ENCODE data around the gene ACO1.

Gene ACO1

GRCh38 chr9:32424616-32425015 is 40.2 kb downstream of the ACO1 start:
- no peak for DNase-seq

- no peak for DNase-seq
These were observed 42.0 kb downstream of the ACO1 start for GRCh38 chr9:32426278-32426939.

DNA sequence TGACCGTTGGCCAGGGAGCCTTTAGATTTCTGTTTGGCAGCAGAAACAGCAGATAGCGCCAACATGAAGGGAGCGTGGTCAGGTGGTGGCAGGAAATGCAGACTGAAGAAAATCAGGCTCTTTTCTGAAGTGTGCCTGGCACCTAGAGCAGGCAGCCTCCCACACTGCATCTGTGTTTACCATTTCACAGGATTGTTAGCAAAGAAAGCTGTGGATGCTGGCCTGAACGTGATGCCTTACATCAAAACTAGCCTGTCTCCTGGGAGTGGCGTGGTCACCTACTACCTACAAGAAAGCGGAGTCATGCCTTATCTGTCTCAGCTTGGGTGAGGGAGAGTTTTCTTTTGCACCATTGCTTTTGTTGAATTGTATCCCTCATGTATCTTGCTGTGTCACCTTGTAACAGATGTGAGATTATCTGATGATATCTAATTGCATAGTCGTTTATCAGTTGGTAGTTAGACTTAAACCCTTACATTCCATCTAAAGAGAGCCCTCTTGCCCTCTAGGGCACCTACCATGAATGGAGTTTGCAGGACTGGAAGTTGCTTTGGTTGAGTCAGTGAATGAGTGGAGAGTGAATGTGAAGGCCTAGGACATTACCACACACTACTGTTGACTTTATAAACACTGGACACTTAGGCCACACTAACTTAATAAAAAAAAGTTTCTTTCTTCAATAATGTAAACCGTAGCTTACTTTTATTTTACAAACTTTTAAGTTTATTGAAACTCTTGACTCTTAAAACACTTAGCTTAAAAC is 42.8 kb downstream of the ACO1 start:
- DNase-seq, result no peak

GRCh38 chr9:32430720-32431119 is 46.3 kb downstream of the ACO1 start:
- DNase-seq, result no peak

GRCh38 chr9:32431196-32431595 is 46.8 kb downstream of the ACO1 start:
- no peak for DNase-seq

GRCh38 chr9:32431940-32432555 is 47.6 kb downstream of the ACO1 start:
- no peak for DNase-seq

GRCh38 chr9:32434892-32435291 is 50.4 kb downstream of the ACO1 start:
- DNase-seq, result no peak

DNA sequence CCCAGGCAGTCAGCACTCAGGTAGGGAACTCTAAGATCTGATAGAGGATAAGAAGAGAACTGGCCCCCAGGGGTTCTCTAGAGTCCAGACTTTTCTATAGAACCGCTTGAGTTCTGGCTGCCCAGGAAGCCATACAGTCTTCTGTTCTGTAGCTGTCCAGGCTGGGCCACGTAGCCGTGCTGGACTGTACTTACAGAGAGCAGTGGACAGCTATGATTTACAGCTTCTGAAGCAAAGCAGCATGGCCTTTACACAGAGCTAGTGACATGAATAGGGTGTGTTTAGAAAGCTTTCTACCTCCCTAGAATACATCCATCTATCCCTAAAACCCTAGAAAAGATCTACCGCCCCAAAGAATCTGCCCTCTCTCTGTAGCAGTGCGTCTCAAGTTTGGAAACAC is 57.2 kb downstream of the ACO1 start:
- no peak for DNase-seq

- no peak for DNase-seq
These were observed 58.0 kb downstream of the ACO1 start for GRCh38 chr9:32442433-32442832.

- DNase-seq, result no peak
These were observed 65.5 kb downstream of the ACO1 start for GRCh38 chr9:32449969-32450368.

- DNase-seq, result no peak
These were observed 69.8 kb downstream of the ACO1 start for GRCh38 chr9:32454280-32454679.

DNA sequence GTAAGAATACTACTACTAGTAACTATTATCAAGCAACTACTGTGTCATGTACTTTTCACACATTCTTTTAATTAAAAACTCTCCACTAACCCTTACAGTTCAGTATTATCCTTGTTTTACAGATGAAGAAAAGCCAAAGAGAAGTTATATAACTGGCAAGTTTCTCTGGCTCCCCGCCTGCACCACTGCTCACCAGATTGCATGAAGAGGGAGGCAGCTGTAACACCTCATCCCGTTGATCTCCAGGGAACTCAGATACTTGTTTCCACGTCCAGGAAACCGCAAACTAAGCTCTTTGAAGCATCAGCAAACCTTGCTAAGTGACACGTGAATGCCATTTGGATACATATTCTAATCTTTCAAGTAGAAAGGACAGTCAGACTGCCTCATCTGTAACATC is 71.3 kb downstream of the ACO1 start:
- DNase-seq, result no peak

DNA sequence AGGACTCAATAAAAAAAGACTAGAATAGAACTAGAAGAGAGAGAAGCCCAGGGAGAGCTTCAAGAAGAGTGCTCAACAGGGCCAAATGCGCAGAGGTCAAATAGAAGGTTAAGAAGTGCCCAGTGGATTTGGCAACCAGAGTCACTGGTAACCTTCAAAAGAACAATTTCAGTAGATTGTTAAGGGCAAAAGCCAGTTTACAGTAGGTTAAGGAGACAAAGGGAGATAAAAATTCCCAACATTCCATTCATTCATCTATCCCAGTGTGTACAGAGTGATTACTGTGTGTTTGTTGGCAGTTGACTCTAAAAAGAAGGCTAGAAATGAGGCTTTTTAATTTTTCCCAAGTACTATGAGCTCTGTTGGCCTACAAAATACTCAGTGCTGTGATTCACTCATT is 72.1 kb downstream of the ACO1 start:
- no peak for DNase-seq

DNA sequence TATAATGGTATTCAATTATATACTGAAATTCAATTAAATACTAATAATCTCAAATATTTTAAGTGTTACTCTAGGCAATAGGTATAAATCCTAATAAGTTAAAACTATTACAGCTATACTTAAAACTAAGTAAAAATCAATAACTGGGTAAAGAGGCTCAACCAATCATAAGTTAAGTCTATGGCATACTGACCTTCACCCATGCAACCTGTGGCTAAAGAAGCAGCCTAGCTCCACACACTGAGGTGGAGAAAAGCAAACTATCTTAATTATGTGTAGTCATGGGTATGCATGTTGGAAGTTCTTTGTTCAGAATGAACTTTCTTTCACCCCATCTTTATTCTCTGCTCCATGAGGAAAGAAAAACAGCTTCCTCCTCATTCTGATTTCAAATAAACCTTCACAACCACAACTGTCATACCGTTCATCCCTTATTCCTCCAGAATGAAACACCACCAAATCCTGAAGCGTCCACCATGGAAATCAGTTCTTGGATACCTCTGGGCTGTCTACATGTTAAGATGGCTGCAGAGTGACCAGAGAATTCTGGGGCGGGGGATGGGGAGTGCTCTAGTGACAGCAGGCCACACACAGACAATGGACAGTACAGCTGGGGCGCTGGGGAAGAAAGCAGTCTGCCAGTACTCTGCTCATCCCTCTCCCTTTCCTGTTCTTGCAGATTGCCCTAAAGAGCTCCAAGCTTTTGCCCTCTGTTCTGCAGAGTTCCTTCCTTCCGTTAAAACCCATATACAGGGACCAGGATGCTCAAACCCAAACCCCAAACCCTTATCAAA is 79.3 kb downstream of the ACO1 start:
- DNase-seq, result no peak

DNA sequence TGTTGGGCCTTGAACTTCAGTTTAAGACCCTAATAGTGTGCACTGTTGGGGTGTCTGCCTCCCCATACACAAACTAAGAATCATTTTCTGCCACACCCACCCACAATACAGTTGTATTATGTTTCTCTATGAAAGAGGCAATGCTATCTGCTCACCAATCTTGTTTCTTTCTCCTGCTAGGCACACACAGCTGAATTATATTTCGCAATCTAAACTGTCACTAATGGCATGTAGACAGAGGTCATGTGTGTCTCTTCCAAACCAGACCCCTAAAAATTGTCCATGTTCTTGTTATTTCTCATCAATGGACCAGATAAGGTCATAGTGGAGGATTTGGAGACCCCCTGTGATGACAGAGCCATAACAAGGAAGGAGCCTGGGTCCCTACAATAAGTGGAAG is 84.3 kb downstream of the ACO1 start:
- DNase-seq, result no peak

GRCh38 chr9:32472344-32472743 is 87.9 kb downstream of the ACO1 start:
- no peak for DNase-seq

DNA sequence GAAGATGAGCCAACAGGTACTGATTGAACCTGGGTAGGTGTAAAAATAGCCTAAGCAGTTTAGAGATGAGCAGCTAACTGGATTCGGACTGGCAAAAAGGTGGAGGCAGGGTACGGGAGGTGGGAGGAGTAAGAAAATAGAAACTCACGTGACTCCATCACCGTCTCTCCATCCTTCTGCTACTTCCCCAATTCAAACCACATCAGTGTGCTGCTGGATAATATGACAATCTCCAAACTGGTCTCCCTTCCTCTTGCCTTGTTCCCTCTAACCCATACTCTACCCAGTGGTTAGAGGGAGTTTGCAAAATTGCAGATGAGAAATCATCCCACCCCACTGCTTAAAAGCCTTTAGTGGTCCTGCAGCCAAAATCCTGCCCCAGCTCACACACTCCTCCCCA is 98.9 kb downstream of the ACO1 start:
- DNase-seq, result no peak

- DNase-seq, result no peak
These were observed 102.6 kb downstream of the ACO1 start for GRCh38 chr9:32486839-32487562.

DNA sequence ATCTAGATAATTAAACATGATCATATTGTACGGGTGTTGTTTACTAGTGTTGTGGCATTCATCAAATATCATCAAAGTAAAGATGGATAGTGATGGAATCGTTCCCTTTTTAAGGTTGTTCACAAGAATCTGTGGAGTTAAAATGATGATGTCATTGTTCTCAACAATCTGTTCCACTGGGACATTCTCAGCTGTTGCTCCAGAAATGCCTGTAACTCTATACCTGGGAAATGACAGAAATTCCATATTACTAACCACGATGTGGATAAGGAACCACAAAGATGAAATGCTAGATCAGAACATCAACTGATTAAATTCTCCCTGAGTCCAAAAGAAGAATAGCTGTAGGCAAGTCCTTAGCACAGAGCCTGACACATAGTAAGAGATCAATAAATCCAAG is 103.5 kb downstream of the ACO1 start:
- no peak for DNase-seq

GRCh38 chr9:32490601-32491000 is 106.2 kb downstream of the ACO1 start:
- no peak for DNase-seq

GRCh38 chr9:32497921-32498320 is 113.5 kb downstream of the ACO1 start:
- no peak for DNase-seq

GRCh38 chr9:32500768-32501167 is 116.3 kb downstream of the ACO1 start:
- DNase-seq, result no peak

DNA sequence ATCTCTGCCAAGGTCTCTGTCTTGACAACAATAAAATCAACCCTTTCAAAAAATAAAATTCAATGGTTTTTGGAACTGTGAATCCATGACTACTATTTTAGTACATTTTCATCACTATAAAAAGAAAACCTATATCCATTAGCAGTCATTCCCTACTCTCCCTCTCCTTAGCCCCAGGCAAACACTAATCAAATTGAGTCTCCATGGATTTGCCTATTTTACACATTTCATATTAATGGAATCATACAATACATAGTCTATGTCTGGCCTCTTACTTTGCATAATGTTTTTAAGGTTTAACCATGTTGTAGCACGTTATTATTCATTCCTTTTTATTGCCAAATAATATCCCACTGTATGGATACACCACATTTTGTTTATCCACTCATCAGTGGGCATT is 117.4 kb downstream of the ACO1 start:
- no peak for DNase-seq

All from NCI-H748 treated with DMSO at 0.1 percent for 48 hours (cell line).